HG02840 (cell line): Measurements from ENCODE around the gene TMEM131L.
"Not testable (repeated sequence)": the region's sequence is repeated elsewhere in the genome, so short reads cannot be mapped to it uniquely, and the experiment has no call there.

Experiments
- ATAC-seq: cut with Tn5 transposase; IDR thresholded peaks from one replicate; pipeline ENCODE4 v1.9.1; 2021; ENCODE audit warnings: mild to moderate bottlenecking, moderate library complexity, moderate number of reproducible peaks; ENCODE audit not compliant: unreplicated experiment, low FRiP score

The TMEM131L gene

GRCh38 chr4:153641532-153641931 lies 175.4 kb downstream of the TMEM131L start:
- no peak for ATAC-seq

GRCh38 chr4:153643406-153644383 lies 177.5 kb downstream of the TMEM131L start:
- no peak for ATAC-seq

- ATAC-seq = no peak
Observed at GRCh38 chr4:153645183-153645582, 179.0 kb downstream of the TMEM131L start.

DNA sequence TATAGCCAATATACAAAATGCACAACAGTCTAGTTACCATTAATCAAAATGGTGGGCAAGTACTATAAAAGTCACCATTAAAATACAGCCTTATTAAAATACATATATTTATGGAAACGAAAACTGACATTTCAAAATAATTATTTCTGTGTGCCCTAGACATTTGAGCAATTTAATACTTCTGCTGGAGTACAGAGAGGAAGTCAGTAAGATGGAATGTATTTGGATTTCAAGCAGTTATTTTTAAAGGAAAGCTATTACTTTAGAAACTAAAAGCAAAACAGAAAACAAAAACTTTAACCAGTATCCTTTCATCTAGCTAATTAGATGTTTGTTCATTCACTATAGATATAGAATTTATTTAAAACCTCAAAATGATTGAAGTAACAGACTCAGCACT lies 180.1 kb downstream of the TMEM131L start:
- ATAC-seq = no peak

DNA sequence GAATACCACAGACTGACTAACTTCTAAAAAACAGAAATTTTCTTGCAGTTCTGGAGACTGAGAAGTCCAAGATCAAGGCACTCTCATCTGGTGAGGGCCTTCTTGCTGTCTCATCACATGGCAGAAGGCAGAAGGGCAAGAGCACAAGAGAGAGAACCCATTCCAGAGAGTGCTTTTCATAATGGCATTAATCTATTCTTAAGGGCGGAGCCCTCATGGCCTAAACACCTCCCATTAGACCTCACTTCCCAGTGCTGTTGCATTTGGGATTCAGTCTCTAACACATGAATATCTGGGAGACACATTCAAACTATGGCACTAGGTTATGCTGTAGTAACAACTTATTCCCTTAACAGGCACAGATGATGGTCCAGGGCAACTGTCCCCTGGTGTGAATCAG lies 180.8 kb downstream of the TMEM131L start:
- ATAC-seq = no peak

DNA sequence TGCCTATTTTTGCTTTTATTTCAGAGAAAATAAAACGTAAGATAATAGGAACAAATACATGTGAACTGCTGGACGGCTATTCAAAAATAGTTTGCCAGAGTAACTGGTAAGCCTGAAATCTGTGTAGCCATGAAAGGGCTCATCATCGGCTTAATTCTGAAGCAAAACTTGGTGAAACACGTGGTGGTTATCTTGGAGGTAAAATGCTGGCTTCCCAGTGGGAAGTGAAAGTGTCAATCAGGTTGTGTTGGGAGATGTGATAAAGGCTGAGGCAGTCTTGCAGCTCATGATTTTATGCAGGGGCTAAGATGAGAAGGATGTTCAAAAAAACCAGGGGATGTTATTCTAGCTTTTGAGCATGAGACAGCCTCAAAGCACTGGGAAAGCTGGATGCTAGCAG lies 181.8 kb downstream of the TMEM131L start:
- ATAC-seq = no peak

- ATAC-seq = no peak
Observed at GRCh38 chr4:153649572-153649991, 183.4 kb downstream of the TMEM131L start.

- no peak for ATAC-seq
Observed at GRCh38 chr4:153651116-153651515, 185.0 kb downstream of the TMEM131L start.

- no peak for ATAC-seq
Observed at GRCh38 chr4:153651587-153651986, 185.4 kb downstream of the TMEM131L start.

DNA sequence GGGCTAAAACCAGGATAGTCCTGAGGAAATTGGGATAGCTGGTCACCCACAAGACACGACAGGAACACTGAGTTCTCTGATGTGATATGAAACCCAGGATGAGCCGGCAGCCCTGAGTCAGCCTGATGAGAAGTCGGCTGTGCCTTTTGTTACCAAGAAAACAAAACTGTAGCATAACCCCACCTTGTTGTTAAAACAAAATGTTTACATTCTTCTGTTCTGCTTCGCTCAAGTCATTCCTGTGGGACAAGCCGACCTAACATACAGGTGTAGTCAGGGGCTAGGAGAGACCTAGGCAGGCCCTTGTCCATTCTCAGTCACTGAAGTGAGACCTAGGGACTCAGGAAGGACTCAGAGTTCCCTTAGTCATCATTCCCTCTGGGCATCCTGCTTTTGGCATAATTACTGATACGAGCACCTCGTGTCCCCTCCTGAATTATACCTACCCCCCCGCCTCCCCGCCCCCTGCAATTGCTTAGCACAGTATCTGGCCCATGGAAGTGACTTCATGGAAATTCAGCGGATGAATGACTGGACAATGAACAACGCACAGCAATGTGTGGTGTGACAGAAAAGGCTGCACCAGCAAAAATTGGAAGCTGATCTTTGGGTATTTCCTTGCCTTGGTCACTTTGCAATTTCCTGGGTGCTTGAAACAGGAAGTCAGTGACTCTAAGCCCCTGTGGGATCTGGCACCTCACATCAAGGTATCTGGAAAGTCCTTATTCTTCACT lies 186.1 kb downstream of the TMEM131L start:
- no peak for ATAC-seq

- ATAC-seq = no peak
Observed at GRCh38 chr4:153655002-153655541, 188.9 kb downstream of the TMEM131L start.

- no peak for ATAC-seq
Observed at GRCh38 chr4:153655928-153656327, 189.8 kb downstream of the TMEM131L start.

DNA sequence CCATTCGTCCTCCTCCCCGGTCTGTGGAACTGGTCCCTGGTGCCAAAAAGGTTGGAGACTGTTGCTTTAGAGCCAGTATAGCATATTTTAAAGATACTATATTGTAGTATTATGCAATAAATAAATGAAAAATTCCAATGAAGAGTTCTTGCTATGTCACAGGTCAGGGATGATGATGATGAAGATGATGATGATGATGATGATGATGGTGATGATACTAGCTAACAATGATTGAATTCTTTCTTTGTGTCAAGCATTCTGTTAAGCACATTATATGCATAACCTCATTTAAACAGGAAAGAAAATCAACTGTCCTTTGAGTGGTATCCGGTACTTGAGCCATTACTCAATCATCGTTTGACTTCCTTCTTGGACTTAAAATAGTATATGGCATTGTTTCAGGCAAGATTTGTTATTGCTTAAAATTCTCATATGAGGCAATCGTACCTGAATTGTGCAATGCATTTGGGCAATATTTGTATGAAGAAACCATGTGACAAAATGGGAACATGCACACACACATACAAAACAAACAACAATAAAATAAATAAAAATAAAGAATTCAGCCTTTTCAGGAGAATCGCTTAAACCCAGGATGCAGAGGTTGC lies 195.2 kb downstream of the TMEM131L start:
- ATAC-seq = no peak

DNA sequence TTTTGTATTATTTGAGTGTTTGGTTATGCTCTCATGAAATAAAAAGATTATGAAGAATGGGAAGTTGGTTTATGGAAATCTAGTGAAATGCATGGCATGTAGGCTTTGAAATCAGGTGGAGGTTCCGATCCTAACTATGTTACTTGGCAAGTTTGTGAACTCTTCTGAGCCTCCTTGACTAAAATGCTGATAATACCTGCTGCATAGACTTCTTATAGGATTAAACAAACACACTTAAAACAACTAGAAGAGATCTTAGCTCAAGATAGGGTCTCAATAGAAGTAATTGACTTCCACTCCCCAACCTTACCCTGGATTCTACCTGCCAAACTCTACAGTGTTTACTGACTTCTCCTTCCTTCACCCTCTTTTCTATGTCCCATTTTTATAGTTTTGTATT lies 195.7 kb downstream of the TMEM131L start:
- no peak for ATAC-seq

- no peak for ATAC-seq
Observed at GRCh38 chr4:153663667-153664066, 197.5 kb downstream of the TMEM131L start.

GRCh38 chr4:153666505-153666904 lies 200.3 kb downstream of the TMEM131L start:
- ATAC-seq = not testable (repeated sequence)

GRCh38 chr4:153668647-153669046 lies 202.5 kb downstream of the TMEM131L start:
- ATAC-seq = no peak

GRCh38 chr4:153669838-153670237 lies 203.7 kb downstream of the TMEM131L start:
- ATAC-seq = no peak

DNA sequence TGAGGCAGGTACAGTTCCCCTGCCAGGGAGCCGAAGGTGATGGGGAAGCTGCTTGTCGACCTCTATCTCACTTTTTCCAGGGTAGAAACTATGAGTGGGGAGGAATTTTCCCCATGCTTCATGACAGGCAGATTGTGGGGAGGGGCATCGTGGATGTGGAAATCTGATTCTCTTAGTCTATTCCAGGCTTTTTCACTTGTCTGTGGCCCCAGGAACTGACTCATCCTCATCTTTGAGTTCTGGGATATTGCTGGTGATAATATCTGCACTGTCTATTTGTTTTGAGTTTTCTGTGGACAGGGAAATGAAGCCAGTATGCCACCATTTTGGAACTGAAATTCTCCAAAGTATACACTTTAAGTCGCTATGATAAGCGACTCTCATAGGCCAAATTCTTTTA lies 210.3 kb downstream of the TMEM131L start:
- ATAC-seq = no peak

DNA sequence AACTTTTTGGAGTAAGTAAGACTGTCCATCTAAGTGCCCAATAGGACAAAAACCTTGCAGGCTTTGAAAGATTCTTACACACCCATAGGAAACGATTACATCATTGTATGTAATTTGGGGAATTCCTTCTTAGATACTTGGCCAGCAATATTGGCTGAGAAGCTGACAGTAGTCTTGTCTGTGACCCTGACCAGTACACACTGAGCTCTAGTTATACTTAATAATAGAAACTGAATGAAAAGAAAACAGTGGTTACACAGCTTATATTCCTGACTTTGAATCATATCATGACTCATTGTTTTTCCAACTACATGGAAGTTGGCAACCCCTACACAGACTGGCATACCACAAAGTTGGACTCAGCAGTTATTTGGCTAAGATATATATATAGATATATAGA lies 210.8 kb downstream of the TMEM131L start:
- no peak for ATAC-seq

DNA sequence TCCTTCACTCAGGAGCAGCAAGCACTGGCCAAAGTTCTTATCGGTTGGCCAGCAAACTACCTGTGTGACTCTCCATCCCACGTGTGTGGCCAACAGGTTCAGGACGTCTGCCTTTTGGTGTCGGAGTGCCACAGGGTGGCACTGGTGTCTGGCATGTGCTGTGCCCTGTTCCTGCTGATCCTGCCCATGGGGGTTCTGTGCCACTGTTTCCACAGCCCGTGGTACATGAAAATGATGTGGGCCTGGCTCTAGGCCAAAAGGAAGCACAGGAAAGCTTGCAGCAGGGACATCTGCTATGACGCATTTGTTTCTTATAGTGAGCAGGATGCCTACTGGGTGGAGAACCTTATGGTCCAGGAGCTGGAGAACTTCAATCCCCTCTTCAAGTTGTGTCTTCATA lies 213.3 kb downstream of the TMEM131L start:
- no peak for ATAC-seq
